GM18951 (cell line): Measurements from ENCODE around the gene FSTL3.
"Not testable (repeated sequence)": the region's sequence is repeated elsewhere in the genome, so short reads cannot be mapped to it uniquely, and the experiment has no call there.

Source experiments
- POLR2A ChIP-seq: IDR thresholded peaks from 4 replicates; pipeline ENCODE4 v1.6.1; 2011; ENCODE audit warnings: mild to moderate bottlenecking; ENCODE audit not compliant: insufficient read length, insufficient read depth; ENCODE audit errors: extremely low read depth
- in situ Hi-C: fragments of 300-500 bp; cut with MboI; formaldehyde crosslinking; loops from one replicate; pipeline ENCODE4 v1.12.0; 2022; ENCODE audit warnings: low sequenced_read_pairs, mixed read lengths, inconsistent platforms; ENCODE audit not compliant: unreplicated experiment

Gene FSTL3

DNA sequence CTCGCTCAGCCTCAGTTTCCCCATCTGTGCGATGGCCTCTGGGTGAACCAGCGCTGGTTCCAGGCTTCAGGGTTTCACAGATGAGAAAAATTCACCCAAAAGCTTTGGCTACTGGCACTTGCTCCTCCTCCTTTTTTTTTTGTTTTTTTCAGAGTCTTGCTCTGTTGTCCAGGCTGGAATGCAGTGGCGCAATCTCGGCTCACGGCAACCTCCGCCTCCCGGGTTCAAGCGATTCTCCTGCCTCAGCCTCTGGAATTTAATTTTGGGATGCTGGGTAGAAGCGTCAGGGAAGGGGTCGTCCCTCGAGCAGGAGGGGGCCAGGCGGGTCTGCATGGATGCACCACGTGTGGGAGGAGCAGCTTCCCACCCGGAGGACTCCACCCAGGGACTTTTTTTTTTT, 12.0 kb downstream of the FSTL3 start:
- no peak for TF ChIP-seq POLR2A
- in situ Hi-C loops: no loop called here

- in situ Hi-C loops: no loop called here
- TF ChIP-seq POLR2A: no peak
Measured at GRCh38 chr19:688992-689391, 12.8 kb downstream of the FSTL3 start.

DNA sequence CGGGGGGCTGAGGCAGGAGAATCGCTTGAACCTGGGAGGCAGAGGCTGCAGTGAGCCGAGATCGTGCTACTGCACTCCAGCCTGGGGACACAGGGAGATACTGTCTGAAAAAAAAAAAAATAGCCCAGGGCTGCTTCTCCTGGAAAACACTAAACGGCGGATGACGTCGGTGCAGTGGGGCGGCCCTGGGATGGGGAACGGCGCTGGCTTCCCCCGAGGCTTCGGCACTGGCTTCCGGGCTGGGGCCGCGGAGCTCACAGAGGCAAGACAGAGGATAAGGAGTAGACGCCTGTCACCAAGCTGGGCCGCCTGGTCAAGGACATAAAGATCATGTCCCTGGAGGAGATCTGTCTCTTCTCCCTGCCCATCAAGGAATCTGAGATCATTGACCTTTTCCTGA, 14.0 kb downstream of the FSTL3 start:
- no peak for TF ChIP-seq POLR2A
- in situ Hi-C loops: no loop called here

GRCh38 chr19:694481-695351, 18.5 kb downstream of the FSTL3 start:
- TF ChIP-seq POLR2A: no peak
- in situ Hi-C loops: no loop called here

- in situ Hi-C loops: no loop called here
Measured at GRCh38 chr19:695352-695949, 19.3 kb downstream of the FSTL3 start, which contains the start of gene PRSS57. Gene PRSS57, minus strand, starts transcription at chr19:695452. Its CDS starts 22 bp downstream, at chr19:695430.

DNA sequence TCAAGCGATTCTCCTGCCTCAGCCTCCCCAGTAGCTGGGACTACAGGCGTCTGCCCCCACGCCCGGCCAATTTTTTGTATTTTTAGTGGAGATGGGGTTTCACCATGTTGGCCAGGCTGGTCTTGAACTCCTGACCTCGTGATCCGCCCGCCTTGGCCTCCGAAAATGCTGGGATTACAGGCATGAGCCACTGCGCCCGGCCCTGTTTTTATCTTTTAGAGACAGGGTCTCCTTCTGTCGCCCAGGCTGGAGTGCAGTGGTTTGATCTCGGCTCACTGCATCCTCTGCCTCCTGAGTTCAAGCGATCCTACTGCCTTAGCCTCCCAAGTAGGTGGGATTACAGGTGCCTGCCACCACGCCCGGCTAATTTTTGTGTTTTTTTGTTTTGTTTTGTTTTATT, 22.3 kb downstream of the FSTL3 start:
- in situ Hi-C loops: not testable (repeated sequence)

More at GRCh38 chr19:695352-695949, 19.3 kb downstream of the FSTL3 start, which contains the start of gene PRSS57:
- TF ChIP-seq POLR2A: no peak

- in situ Hi-C loops: not testable (repeated sequence)
Measured at GRCh38 chr19:699885-700284, 23.7 kb downstream of the FSTL3 start.

DNA sequence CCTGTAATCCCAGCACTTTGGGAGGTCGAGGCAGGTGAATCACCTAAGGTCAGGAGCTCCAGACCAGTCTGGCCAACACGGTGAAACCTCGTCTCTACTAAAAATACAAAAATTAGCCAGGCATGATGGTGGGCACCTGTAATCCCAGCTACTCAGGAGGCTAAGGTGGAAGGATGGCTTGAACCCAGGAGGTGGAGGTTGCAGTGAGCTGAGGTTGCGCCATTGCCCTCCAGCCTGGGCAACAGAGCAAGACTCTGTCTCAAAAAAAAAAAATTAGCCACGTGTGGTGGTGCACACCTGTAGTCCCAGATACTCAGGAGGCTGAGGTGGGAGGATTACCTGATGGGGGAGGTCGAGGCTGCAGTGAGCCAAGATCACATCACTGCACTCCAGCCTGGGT, 26.7 kb downstream of the FSTL3 start:
- in situ Hi-C loops: not testable (repeated sequence)

GRCh38 chr19:703329-703650, 27.1 kb downstream of the FSTL3 start:
- no peak for TF ChIP-seq POLR2A
- in situ Hi-C loops: no loop called here

DNA sequence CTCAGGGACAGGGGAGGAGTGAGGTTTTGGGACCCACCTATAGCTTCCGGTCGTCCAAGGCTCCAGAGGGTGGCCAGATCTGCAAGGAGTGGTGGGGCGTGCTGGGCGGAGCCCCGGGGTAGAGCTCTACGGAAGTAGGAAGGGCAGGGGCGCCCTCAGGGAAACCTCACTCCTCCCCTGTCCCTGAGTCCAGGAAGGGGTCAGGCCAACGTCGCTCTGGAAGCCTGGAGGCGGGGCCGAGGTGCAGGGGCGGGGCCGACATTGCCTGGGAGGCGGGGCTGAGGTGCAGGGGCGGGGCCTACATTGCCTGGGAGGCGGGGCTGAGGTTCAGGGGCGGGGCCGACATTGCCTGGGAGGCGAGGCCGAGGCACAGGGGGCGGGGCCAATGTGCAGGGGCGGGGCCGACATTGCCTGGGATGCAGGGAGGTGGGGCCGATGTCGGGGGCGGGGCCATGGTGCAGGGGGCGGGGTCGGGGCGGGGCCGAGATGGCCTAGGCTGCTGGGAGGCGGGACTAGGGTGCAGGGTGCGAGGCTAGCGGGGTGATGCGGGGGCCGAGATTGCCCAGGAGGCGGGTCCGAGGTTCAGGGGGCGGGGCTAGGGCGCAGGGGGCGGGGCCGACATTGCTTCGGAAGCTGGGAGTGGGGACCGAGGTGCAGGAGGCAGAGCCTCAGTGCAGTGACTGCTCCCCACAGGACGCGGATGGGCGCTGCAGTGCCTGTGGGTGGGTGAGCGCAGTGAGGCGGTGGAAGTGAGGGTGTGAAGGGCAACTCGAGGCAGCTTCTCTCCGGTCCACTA, 27.7 kb downstream of the FSTL3 start:
- TF ChIP-seq POLR2A: no peak
- in situ Hi-C loops: no loop called here

DNA sequence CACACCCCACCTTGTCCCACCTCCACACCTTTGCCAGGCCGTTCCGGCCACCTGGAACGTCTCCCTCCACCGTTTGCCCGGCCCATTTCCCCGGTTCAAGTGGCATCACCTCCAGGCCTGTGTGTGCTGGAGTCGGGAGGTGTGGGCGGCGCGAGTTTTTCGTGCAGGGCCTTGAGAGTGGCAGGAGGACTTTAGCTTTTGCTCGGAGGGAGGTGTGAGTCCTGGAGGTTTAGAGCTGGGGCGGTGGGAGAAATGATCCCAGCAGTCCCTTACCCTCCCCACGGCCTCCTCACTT, 28.2 kb downstream of the FSTL3 start:
- TF ChIP-seq POLR2A: no peak
- in situ Hi-C loops: no loop called here

DNA sequence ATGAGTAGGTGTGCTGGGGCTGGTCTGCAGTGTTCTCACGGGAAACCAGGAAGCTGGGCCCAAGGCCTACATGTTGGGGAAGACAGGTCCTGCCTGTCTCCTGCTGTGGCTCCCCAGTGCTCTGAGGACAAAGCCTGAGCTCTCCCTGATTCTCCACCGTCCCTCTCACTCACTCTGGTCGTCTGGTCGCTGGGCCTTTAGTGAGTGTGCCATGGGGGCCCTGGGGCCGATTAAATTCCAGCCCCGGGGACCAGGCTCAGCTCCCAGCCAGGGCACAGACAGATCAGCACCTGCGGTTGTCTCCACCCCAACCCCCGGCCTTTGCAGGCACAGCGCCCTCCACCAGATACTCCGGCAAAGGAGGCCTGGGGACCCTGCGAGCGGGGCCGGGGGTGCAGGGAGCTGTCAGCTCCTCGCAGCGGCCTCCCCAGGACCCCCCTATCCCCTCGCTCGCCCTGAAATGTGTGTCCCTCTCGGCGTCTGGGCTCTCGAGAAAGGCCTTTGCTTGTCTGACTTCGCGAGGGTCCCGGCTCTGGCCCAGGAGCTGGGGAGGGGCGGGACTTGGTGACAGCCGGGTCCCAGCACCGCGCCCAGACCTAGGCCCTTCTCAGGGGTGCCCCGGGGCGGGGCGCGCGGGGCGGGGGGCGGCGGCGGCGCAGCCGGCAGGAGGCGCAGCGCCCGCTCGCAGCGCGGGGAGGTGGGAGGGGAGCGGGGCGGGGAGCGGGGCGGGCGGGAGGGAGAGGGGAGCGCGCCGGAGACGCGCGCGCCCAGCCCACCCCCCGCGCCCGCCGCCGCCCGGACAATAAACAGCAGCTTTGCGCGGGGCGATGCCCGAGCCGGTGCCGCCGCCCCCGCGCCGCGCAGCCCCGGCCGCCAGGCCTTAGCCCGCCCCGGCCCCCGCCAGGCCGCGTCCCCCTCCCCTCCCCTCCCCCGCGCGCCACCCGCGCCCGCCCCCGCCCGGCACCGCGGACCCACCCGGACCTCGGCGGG, 32.3 kb downstream of the FSTL3 start, which contains the start of gene PALM:
Gene PALM (plus strand): TSS at position 782 of the 990 bp plus-strand sequence. CDS start 212 bp downstream, outside the sequence.
- in situ Hi-C loops: no loop called here
- no peak for TF ChIP-seq POLR2A

GRCh38 chr19:709196-709964, 33.2 kb downstream of the FSTL3 start:
- in situ Hi-C loops: no loop called here
- no peak for TF ChIP-seq POLR2A
